GM12878 (cell line): ENCODE measurements around the gene SATB2. TPM values are rescaled to one million over a fixed set of nuclear protein-coding genes. Genes with fewer than 3 reads are reported as not detected.

Experiments
- ATAC-seq: fragments of 200-7000 bp; cut with Tn5 transposase; 3 replicates; pipeline ENCODE4 v1.9.1; 2020; ENCODE audit warnings: mild to moderate bottlenecking, moderate library complexity
- BruUV-seq: library from RNA; stranded (reverse); fragments of 400-500 nt; replicated peaks from 2 replicates; lab custom pipeline; 2021; lab: Mats Ljungman, UMichigan
- CTCF ChIA-PET: fragments of 300-600 bp; sonication (Branson Sonifier 250); formaldehyde crosslinking; extraction: SDS; loops from one replicate; lab custom pipeline; 2021; ENCODE audit warnings: inconsistent platforms; lab: Yijun Ruan, JAX
- POLR2A ChIA-PET: fragments of 350-600 bp; formaldehyde crosslinking; extraction: SDS; loops from one replicate; lab custom pipeline; 2021; ENCODE audit warnings: inconsistent platforms; lab: Charles Lee
- RAD21 ChIA-PET: fragments of 300-600 bp; sonication (Branson Sonifier 250); formaldehyde crosslinking; loops from one replicate; lab custom pipeline; 2023; ENCODE audit warnings: antibody characterized with exemption; ENCODE audit not compliant: unreplicated experiment; lab: Charles Lee
- SMC1A ChIA-PET: fragments of 300-600 bp; sonication (Branson Sonifier 250); formaldehyde crosslinking; loops from one replicate; lab custom pipeline; 2023; ENCODE audit not compliant: unreplicated experiment, uncharacterized antibody; lab: Charles Lee
- DNase-seq: peaks from one replicate; pipeline ENCODE4 v3.0.0-alpha.2; 2011; ENCODE audit warnings: low read depth, low spot score
- FAIRE-seq: peaks from 3 replicates; lab custom pipeline; 2011; peaks lifted over from hg19 to GRCh38; lab: Jason Lieb, UNC
- H2AFZ ChIP-seq: 2 replicates; pipeline ENCODE4 v1.6.0; 2011; ENCODE audit warnings: low read depth, low read length, control low read depth; ENCODE audit not compliant: control insufficient read depth
- H3K27ac ChIP-seq: 2 replicates; pipeline ENCODE4 v1.5.1; 2011; ENCODE audit warnings: control low read depth; ENCODE audit not compliant: control insufficient read depth, insufficient read depth
- H3K27me3 ChIP-seq, 2 experiments: replicated peaks in 1 of 2; 2 replicates each; pipeline versions ENCODE4 v1.6.0 to v1.6.1; 2011; ENCODE audit warnings: low read length in 1 of 2; ENCODE audit not compliant: control insufficient read depth in 2 of 2, insufficient read depth in 2 of 2
- H3K36me3 ChIP-seq, 2 experiments: 2 replicates each; pipeline ENCODE4 v1.5.1; 2011; ENCODE audit warnings: low read length in 1 of 2; ENCODE audit not compliant: control insufficient read depth in 2 of 2, insufficient read depth in 2 of 2
- H3K4me1 ChIP-seq: 2 replicates; pipeline ENCODE4 v1.6.1; 2011; ENCODE audit warnings: mild to moderate bottlenecking, low read length, moderate library complexity, mixed read lengths; ENCODE audit not compliant: control insufficient read depth, insufficient read depth
- H3K4me2 ChIP-seq: 2 replicates; pipeline ENCODE4 v1.6.0; 2011; ENCODE audit warnings: control low read depth; ENCODE audit not compliant: control insufficient read depth, insufficient read depth
- H3K4me3 ChIP-seq: fragments of 200-600 bp; sonication (generic); 2 replicates; pipeline ENCODE4 v1.5.1; 2016
- H3K79me2 ChIP-seq: 2 replicates; pipeline ENCODE4 v1.6.0; 2011; ENCODE audit warnings: low read length; ENCODE audit not compliant: control insufficient read depth, insufficient read depth
- H3K9ac ChIP-seq: 2 replicates; pipeline ENCODE4 v1.8.0; 2011; ENCODE audit warnings: low read length, control low read depth, mixed read lengths; ENCODE audit not compliant: control insufficient read depth, insufficient read depth
- H3K9me3 ChIP-seq: replicated peaks from 3 replicates; pipeline ENCODE4 v1.5.1; 2011; ENCODE audit warnings: mild to moderate bottlenecking, low read length; ENCODE audit not compliant: control insufficient read depth, insufficient read depth
- H4K20me1 ChIP-seq: 2 replicates; pipeline ENCODE4 v1.6.0; 2011; ENCODE audit not compliant: control insufficient read depth, insufficient read depth
- EZH2 ChIP-seq: IDR thresholded peaks from 2 replicates; pipeline ENCODE4 v1.6.1; 2012; ENCODE audit warnings: low read depth, mild to moderate bottlenecking, control low read depth, inconsistent platforms, low read length, borderline replicate concordance; ENCODE audit not compliant: control insufficient read depth
- FOS ChIP-seq: IDR thresholded peaks from 3 replicates; pipeline ENCODE4 v1.6.1; 2011; ENCODE audit warnings: borderline replicate concordance; ENCODE audit not compliant: insufficient read length; ENCODE audit errors: extremely low read depth
- LARP7 ChIP-seq: fragments of 450-650 bp; IDR thresholded peaks from 2 replicates; pipeline ENCODE4 v1.6.1; 2017; ENCODE audit warnings: mild to moderate bottlenecking
- MEF2B ChIP-seq: fragments of 450-650 bp; IDR thresholded peaks from 2 replicates; pipeline ENCODE4 v1.6.1; 2018; ENCODE audit warnings: mild to moderate bottlenecking, moderate library complexity; ENCODE audit not compliant: partially characterized antibody, poor library complexity, severe bottlenecking
- ZNF384 ChIP-seq: IDR thresholded peaks from 2 replicates; pipeline ENCODE4 v1.6.1; 2012; ENCODE audit warnings: low read depth, mild to moderate bottlenecking, low read length, improper control_type of control experiment, borderline replicate concordance
- WGBS: methylation state at CpG from one replicate; pipeline ENCODE4 v1.1.6; 2016; ENCODE audit warnings: low lambda C conversion rate; ENCODE audit not compliant: insufficient replicate concordance, insufficient coverage; ENCODE audit errors: missing lambda C conversion rate; 5-methylcytosine and 5-hydroxymethylcytosine counted together
- in situ Hi-C: fragments of 300-500 bp; cut with MboI; formaldehyde crosslinking; loops from 9 replicates; pipeline ENCODE4 v1.14.3; 2018; ENCODE audit warnings: mixed read lengths
- intact Hi-C: fragments of 100-400 bp; cut with micrococcal nuclease; formaldehyde crosslinking; loops from one replicate; pipeline ENCODE4 v1.14.2; 2022; ENCODE audit not compliant: unreplicated experiment
- polyA plus RNA-seq, 11 experiments: library from polyadenylated mRNA; depleted of rRNA in 4 of 11; unstranded in 6 of 11; stranded (reverse) in 5 of 11; fragments of >200 nt; fragmentation: Nextera tagmentation in 4 of 11; fragmentation: Illumina TruSeq in 1 of 11; extraction: Ambion mirVana in 4 of 11; extraction: Trizol in 1 of 11; gene quantifications; 1 replicate in 1 of 11; 2 replicates in 10 of 11; pipeline versions ENCODE4 v1.2.1 to v1.2.3, GENCODE V29; 2011 to 2016; ENCODE audit warnings: inconsistent platforms in 2 of 11, missing spikeins in 2 of 11, low read depth in 1 of 11
- total RNA-seq, 4 experiments: library from RNA; depleted of rRNA in 3 of 4; stranded (reverse); fragments of >200 nt in 3 of 4; fragmentation: Illumina TruSeq in 1 of 4; extraction: Trizol in 1 of 4; gene quantifications; 2 replicates each; pipeline versions ENCODE4 v1.2.1 to v1.2.3, GENCODE V29; 2013 to 2021
- TF ChIP-seq, protein P1 (sequence below): fragments of 150-350 bp; IDR thresholded peaks from 2 replicates; pipeline ENCODE4 v1.6.1; 2016; ENCODE audit warnings: low read depth, low read length

SATB2 gene
- total and polyA plus RNA-seq, 10 of the 15 experiments (the other 5 are each of a cell fraction or from before 2014, with no cell fraction given), result 0.03 to 0.56 (median 0.08) TPM; not detected in 3

DNA sequence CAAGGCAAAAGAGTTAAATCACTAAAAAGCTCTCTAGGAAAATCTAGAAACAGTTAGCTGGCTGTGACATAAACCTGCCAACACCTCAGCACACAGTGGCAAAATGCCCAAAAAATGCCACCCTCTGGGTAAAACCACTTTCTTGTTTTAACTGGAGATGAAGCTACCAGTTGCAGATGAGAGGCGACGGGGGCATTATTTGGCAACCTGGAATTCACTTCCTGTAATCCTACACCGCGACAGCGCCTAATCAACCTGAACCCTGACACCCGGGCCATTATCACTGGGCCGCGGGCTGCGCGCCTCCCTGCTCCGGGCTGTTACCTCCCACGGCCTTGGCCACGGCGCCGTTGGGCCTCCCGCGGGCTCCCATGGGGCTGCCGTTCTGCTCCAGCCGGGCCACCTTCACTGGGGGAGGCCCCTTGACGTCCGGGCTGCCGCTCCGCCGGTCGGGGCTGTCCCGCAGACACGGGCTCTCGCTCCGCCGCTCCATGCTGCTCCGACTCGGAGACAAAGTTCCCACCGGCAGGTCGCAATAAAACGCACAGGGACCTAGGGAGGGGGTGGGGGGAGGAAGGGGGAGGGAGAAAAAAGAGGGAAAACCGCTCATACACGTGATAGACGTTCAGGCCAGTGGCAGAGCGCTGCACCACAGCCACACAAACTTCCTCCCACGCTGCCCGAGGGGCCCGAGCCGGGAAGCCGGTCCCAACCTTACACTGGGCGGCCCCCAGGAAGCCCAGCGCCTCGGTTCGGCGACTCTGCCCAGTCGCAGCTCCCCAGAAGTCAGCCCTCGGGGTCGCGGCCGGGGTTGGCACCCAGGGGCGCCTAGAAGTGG, 2.0 kb downstream of the SATB2 start (continued):
- TF ChIP-seq, protein P1, sequence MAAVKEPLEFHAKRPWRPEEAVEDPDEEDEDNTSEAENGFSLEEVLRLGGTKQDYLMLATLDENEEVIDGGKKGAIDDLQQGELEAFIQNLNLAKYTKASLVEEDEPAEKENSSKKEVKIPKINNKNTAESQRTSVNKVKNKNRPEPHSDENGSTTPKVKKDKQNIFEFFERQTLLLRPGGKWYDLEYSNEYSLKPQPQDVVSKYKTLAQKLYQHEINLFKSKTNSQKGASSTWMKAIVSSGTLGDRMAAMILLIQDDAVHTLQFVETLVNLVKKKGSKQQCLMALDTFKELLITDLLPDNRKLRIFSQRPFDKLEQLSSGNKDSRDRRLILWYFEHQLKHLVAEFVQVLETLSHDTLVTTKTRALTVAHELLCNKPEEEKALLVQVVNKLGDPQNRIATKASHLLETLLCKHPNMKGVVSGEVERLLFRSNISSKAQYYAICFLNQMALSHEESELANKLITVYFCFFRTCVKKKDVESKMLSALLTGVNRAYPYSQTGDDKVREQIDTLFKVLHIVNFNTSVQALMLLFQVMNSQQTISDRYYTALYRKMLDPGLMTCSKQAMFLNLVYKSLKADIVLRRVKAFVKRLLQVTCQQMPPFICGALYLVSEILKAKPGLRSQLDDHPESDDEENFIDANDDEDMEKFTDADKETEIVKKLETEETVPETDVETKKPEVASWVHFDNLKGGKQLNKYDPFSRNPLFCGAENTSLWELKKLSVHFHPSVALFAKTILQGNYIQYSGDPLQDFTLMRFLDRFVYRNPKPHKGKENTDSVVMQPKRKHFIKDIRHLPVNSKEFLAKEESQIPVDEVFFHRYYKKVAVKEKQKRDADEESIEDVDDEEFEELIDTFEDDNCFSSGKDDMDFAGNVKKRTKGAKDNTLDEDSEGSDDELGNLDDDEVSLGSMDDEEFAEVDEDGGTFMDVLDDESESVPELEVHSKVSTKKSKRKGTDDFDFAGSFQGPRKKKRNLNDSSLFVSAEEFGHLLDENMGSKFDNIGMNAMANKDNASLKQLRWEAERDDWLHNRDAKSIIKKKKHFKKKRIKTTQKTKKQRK, result no peak
- TF ChIP-seq MEF2B (peak; percentile 34), LARP7 (no peak)
- TF ChIP-seq, all 136 proteins: peak for 2

DNA sequence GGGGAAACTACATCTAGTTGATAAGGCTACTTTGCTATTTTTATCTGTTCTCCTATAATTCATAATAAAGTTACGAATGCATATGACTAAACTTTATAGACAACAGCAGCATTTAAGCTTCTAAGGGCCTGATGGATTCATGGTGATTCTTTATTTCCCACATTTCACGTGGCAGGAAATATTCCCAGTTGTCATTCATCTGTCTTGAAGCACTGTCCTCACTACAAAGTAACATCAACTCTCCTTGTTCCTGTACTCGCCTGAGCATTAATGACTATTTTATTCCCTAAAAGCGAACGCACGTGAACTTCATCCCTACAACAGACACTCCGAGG, 2.6 kb downstream of the SATB2 start:
- Histone ChIP-seq H3K27ac (no peak overlapping the region), H3K9ac (no peak overlapping the region), H4K20me1 (no peaks in the 10 kb centered on the region), H3K36me3 (no peaks in the 10 kb centered on the region), H3K4me3 (no peak overlapping the region), H3K27me3 (peaks cover 11 to 18% of the 10 kb centered on the region in 2 experiments), H3K79me2 (no peaks in the 10 kb centered on the region)
- RAD21 ChIA-PET, result no interaction called here
- ATAC-seq, result no peak
- no peak for DNase-seq
- 45% methylated on average over 7 of the region's 7 CpGs for WGBS
- no TSS peak for BruUV-seq
- POLR2A ChIA-PET, result no interaction called here
- no peak for FAIRE-seq
- no peak for TF ChIP-seq EZH2
- no peak for TF ChIP-seq ZNF384
- TF ChIP-seq FOS, result no peak
- TF ChIP-seq, all 136 proteins: peak for 0
- ChIA-PET CTCF (interaction anchor here (0.9 to 1.0 kb wide), 2 partner anchors 30 to 682 kb away, joined by 3 read pairs; no protein-coding TSS in a partner anchor), SMC1A (interaction anchor here (0.7 kb wide), 1 partner anchor 256 kb away, joined by 3 read pairs; no protein-coding TSS in a partner anchor)
- in situ Hi-C loops (no loop called here), intact Hi-C loops (loop anchor here (5.0 kb wide), 1 partner anchor 543 kb away; no protein-coding TSS in a partner anchor)
- H3K9me3 ChIP-seq, result no peaks in the 10 kb centered on the region; the same call in 2 of the 3 replicates
- H3K4me1 ChIP-seq, result no peaks in the 10 kb centered on the region
- no peak overlapping the region for H2AFZ ChIP-seq
- no peak overlapping the region for H3K4me2 ChIP-seq
